ENCODE results near the gene INSL3. TPM values are rescaled to one million over a fixed set of nuclear protein-coding genes. Genes with fewer than 3 reads are reported as not detected.

The INSL3 gene
- polyA plus RNA-seq, 1 of the 3 experiments (the other 2 are of a cell fraction), result 0.21 TPM

DNA sequence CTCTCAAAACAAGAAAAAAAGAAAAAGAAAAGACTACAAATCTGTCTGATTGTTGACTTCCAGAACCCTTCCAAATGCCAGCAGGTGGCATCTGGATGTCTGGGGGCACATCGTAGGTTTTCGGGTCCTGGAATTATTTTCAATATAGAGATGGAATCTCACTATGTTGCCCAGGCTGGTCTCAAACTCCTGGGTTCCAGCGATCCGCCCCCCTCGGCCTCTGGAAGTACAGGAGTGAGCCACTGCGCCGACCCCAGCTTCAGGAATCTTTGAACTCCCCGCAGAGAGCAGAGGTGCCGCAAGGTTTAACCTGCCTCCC lies 26.9 kb downstream of the INSL3 start:
- ChIA-PET CTCF (interaction anchor here (0.8 to 3.0 kb wide), 6 partner anchors 9 to 90 kb away, joined by 3 to 15 read pairs (median 4); partner anchors contain the start of gene RPL18A), POLR2A (interaction anchor here (1.2 kb wide), 1 partner anchor 65 kb away, joined by 4 read pairs; the partner anchor contains the start of gene RPL18A)
- peaks cover 5 to 28% of the 10 kb centered on the region in 2 experiments; a peak in 2 of 4 replicates for H3K4me1 ChIP-seq (ENCODE audit: control insufficient read depth in 1 of 2, insufficient read depth in 2 of 2, low read depth in 1 of 2, low read length in 1 of 2)
- H3K36me3 ChIP-seq (replicated peaks in 1 of 2; ENCODE audit: control insufficient read depth in 1 of 2, insufficient read depth in 2 of 2, low read length in 1 of 2), result no peaks in the 10 kb centered on the region
- H3K27me3 ChIP-seq (ENCODE audit: insufficient read depth), result peaks cover 13% of the 10 kb centered on the region
- H4K20me1 ChIP-seq (ENCODE audit: insufficient read depth), result no peaks in the 10 kb centered on the region
- DNase-seq, result no peak
- no peaks in the 10 kb centered on the region for H3K79me2 ChIP-seq (ENCODE audit: insufficient read depth)
- H2AFZ ChIP-seq (ENCODE audit: low read depth), result no peak overlapping the region
- H3K9ac ChIP-seq, result no peak overlapping the region
- H3K27ac ChIP-seq (ENCODE audit: low read depth in 2 of 2, low read length in 1 of 2), result no peak overlapping the region
- 66% methylated on average over 6 of the region's 9 CpGs for WGBS (ENCODE audit: low lambda C conversion rate)
- no peaks in the 10 kb centered on the region for H3F3A ChIP-seq (replicated peaks; ENCODE audit: insufficient read depth)
- no peaks in the 10 kb centered on the region for H3K9me2 ChIP-seq
- no peak overlapping the region for H3K4me3 ChIP-seq (ENCODE audit: low read depth in 2 of 2, low read length in 1 of 2)
- TF ChIP-seq, protein P1, sequence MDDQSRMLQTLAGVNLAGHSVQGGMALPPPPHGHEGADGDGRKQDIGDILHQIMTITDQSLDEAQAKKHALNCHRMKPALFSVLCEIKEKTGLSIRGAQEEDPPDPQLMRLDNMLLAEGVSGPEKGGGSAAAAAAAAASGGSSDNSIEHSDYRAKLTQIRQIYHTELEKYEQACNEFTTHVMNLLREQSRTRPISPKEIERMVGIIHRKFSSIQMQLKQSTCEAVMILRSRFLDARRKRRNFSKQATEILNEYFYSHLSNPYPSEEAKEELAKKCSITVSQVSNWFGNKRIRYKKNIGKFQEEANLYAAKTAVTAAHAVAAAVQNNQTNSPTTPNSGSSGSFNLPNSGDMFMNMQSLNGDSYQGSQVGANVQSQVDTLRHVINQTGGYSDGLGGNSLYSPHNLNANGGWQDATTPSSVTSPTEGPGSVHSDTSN (IDR thresholded peaks at IDR 0.05), result no peak
- TF ChIP-seq ELF1 (IDR thresholded peaks at IDR 0.05) (no peak), SMC3 (IDR thresholded peaks at IDR 0.05; ENCODE audit: low read depth, low read length) (no peak), RAD21 (IDR thresholded peaks at IDR 0.05; ENCODE audit: low read length) (0 out of 2 replicates have a peak, but pooled peaks have one; percentile 8)
- no peaks in the 10 kb centered on the region for H3K9me3 ChIP-seq
- H3K4me2 ChIP-seq, result no peak overlapping the region

DNA sequence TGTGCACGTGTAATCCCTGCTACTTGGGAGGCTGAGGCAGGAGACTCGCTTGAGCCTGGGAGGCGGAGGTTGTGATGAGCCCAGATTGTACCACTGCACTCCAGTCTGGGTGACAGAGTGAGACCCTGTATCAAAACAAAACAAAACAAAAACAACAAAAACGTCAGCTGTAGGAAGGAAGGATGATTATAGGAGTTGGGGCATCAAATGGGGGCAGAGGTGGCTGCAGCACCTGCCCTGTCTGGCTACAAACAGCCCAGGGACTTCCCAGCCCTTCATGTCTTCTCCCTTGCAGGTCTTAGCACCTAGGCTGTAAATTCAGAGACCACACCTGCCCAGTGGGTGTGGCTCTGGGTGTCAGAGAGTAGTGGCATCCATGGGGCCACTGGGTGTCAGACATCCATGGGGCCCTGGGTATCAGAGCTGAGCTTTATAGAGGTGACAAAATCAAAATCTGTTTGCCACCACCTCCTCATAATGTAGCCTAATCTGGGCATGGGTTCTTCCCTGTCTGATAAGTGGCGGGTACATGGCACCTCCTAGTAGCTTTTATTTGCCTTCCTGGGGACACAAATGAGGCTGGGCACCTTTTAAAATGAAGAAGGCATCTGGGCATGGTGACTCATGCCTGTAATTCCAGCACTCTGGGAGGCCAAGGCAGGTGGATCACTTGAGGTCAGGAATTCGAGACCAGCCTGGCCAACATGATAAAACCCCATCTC lies 31.1 kb downstream of the INSL3 start:
- H3K4me1 ChIP-seq (ENCODE audit: control insufficient read depth in 1 of 2, insufficient read depth in 2 of 2, low read depth in 1 of 2, low read length in 1 of 2), result peaks cover 0 to 18% of the 10 kb centered on the region in 2 experiments; a peak in 1 of 4 replicates
- POLR2A ChIA-PET, result interaction anchor here (1.4 kb wide), 1 partner anchor 8 kb away, joined by 3 read pairs; no protein-coding TSS in a partner anchor
- CTCF ChIA-PET, result interaction anchor here (0.6 to 1.9 kb wide), 4 partner anchors 52 to 69 kb away, joined by 3 to 12 read pairs (median 4); partner anchors contain the start of gene RPL18A

More for the DNA sequence above, 31.1 kb downstream of the INSL3 start:
- Histone ChIP-seq H3K36me3 (replicated peaks in 1 of 2; ENCODE audit: control insufficient read depth in 1 of 2, insufficient read depth in 2 of 2, low read length in 1 of 2) (no peaks in the 10 kb centered on the region), H3K4me3 (ENCODE audit: low read depth in 2 of 2, low read length in 1 of 2) (no peak overlapping the region), H3K9me3 (no peaks in the 10 kb centered on the region), H3K9me2 (no peaks in the 10 kb centered on the region), H3K27ac (ENCODE audit: low read depth in 2 of 2, low read length in 1 of 2) (no peak overlapping the region), H3K27me3 (ENCODE audit: insufficient read depth) (peaks cover 13% of the 10 kb centered on the region), H3K4me2 (no peak overlapping the region), H3K79me2 (ENCODE audit: insufficient read depth) (no peaks in the 10 kb centered on the region), H3K9ac (no peak overlapping the region), H2AFZ (ENCODE audit: low read depth) (no peak overlapping the region), H4K20me1 (ENCODE audit: insufficient read depth) (no peaks in the 10 kb centered on the region), H3F3A (replicated peaks; ENCODE audit: insufficient read depth) (no peaks in the 10 kb centered on the region)
- no peak for TF ChIP-seq FOSL2 (IDR thresholded peaks at IDR 0.05; ENCODE audit: borderline replicate concordance, low read depth)
- TF ChIP-seq, protein P2, sequence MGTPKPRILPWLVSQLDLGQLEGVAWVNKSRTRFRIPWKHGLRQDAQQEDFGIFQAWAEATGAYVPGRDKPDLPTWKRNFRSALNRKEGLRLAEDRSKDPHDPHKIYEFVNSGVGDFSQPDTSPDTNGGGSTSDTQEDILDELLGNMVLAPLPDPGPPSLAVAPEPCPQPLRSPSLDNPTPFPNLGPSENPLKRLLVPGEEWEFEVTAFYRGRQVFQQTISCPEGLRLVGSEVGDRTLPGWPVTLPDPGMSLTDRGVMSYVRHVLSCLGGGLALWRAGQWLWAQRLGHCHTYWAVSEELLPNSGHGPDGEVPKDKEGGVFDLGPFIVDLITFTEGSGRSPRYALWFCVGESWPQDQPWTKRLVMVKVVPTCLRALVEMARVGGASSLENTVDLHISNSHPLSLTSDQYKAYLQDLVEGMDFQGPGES (IDR thresholded peaks at IDR 0.05; ENCODE audit: low read depth, low read length), result no peak
- TF ChIP-seq, protein P1 (IDR thresholded peaks at IDR 0.05), result no peak
- no peak for TF ChIP-seq ELF1 (IDR thresholded peaks at IDR 0.05)
- no peak for TF ChIP-seq MEF2A (IDR thresholded peaks at IDR 0.05; ENCODE audit: borderline replicate concordance, low read depth)
- TF ChIP-seq RFX5 (IDR thresholded peaks at IDR 0.05; ENCODE audit: low read length), result no peak
- no peak for TF ChIP-seq NRF1 (IDR thresholded peaks at IDR 0.05; ENCODE audit: low read depth, low read length)
- no peak for TF ChIP-seq RCOR1 (IDR thresholded peaks at IDR 0.05; ENCODE audit: low read length)
- TF ChIP-seq TCF12 (IDR thresholded peaks at IDR 0.05), result no peak
- no peak for TF ChIP-seq POLR2AphosphoS5 (IDR thresholded peaks at IDR 0.05; ENCODE audit: low read depth, low read length)
- WGBS (ENCODE audit: low lambda C conversion rate), result 53% methylated on average over 6 of the region's 6 CpGs
- no peak for DNase-seq

Measured in SK-N-SH (cell line).